ENCODE data around the gene CFHR5. TPM values are rescaled to one million over a fixed set of nuclear protein-coding genes. Genes with fewer than 3 reads are reported as not detected.
"Not testable (repeated sequence)": the region's sequence is repeated elsewhere in the genome, so short reads cannot be mapped to it uniquely, and the experiment has no call there.

CFHR5 gene
- total RNA-seq (not detected in 2 replicates), polyA plus RNA-seq (not detected in 2 replicates), polyA minus RNA-seq (not detected in 2 replicates), Bru-seq, nascent RNA (percentile 2 among the genes with signal in this experiment), BruChase-seq, experiment 1, labeled RNA remaining after a 6-hour chase (not detected), BruChase-seq, experiment 2, labeled RNA remaining after a 2-hour chase (not detected)
- polyA plus RNA-seq (2011; cell fraction: cytosol; rRNA removed), result not detected in 2 replicates
- not detected in 2 replicates for polyA plus RNA-seq (2011; cell fraction: nucleus; rRNA removed)
- polyA plus RNA-seq (2012), result not detected in 2 replicates
- not detected for polyA minus RNA-seq (2011; cell fraction: cytosol; rRNA and poly(A)+ RNA removed)
- not detected in 2 replicates for polyA minus RNA-seq (2011; cell fraction: nucleus; rRNA and poly(A)+ RNA removed)
- long read RNA-seq, result 0 reads

DNA sequence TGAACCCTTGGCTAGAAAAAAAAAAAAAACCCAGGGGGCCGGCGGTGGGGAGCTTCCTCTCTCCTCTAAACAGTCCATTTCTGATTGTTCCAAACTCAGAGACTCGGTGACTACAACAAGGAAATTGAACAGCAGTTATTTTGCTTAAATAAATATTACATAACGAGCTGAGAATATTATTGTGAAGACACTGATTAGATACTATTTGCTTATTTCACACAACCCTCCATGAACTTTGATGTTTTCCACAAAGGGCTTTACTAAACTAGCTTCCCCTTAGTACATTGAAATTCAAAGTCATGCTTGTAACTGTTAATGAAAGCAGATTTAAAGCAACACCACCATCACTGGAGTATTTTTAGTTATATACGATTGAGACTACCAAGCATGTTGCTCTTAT lies at the start of gene CFHR5:
CFHR5 (plus strand) TSS at position 279 of the 400 bp plus-strand sequence; CDS start at position 388, 109 bp downstream.
- no peak within 1 kb of the TSS for H3K9ac ChIP-seq (replicated peaks; ENCODE audit: extremely low read depth, insufficient read depth, low read length)
- BruUV-seq (replicated peaks), result no TSS peak
- intact Hi-C loops (cut with micrococcal nuclease), result no loop called here

DNA sequence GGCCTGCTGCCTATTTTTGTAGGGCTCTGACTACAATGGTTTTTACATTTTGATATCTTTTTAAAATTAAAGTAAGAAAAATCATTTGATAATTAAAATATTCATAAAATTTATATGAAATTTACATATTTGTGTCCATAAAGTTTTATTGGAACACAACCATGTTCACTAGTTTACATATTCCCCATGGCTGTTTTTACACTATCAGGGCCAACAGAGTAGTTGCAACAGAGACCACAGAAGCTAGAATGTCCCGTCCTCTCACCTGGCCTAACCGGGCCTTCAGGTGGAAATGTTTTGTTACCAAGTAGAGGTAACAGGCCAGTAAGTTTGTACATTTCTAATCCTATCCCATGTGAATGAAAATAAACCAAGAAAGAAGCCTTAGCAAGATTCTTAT lies 44.5 kb upstream of the CFHR5 start:
- DNase-seq (ENCODE audit: low read depth, low spot score); H3K79me2 ChIP-seq (ENCODE audit: control insufficient read depth, insufficient read depth, low read length); intact Hi-C loops (cut with micrococcal nuclease); FAIRE-seq; H3K9me1 ChIP-seq (replicated peaks; ENCODE audit: control insufficient read depth, extremely low read depth, insufficient read depth, low read length); CTCF ChIA-PET; H3K9ac ChIP-seq (replicated peaks; ENCODE audit: extremely low read depth, insufficient read depth, low read length); H3K9me3 ChIP-seq (replicated peaks; ENCODE audit: control insufficient read depth, insufficient read depth, low read length); H3K4me2 ChIP-seq (ENCODE audit: insufficient read depth, low read length); H3K27me3 ChIP-seq (ENCODE audit: control insufficient read depth in 2 of 2, insufficient read depth in 2 of 2, low read length in 2 of 2); H4K20me1 ChIP-seq (replicated peaks; ENCODE audit: control insufficient read depth, extremely low read depth, insufficient read depth, low read length); dilution Hi-C loops (cut with MboI; ENCODE audit: extremely low pct_ligation_motif_present, low sequenced_read_pairs); H3K4me1 ChIP-seq (ENCODE audit: control insufficient read depth, extremely low read depth, insufficient read depth, low read length); H3K4me3 ChIP-seq (replicated peaks in 1 of 3; ENCODE audit: insufficient read depth in 1 of 3, low read depth in 1 of 3, low read length in 3 of 3); H3K36me3 ChIP-seq (ENCODE audit: control insufficient read depth in 2 of 2, extremely low read depth in 1 of 2, insufficient read depth in 2 of 2, low read length in 2 of 2); POLR2A ChIA-PET; H2AFZ ChIP-seq (ENCODE audit: low read depth, low read length); H3K27ac ChIP-seq (ENCODE audit: insufficient read depth, low read depth, low read length); BruUV-seq (replicated peaks): not testable (repeated sequence)

More for the DNA sequence above, at the start of gene CFHR5:
- dilution Hi-C loops (cut with MboI; ENCODE audit: extremely low pct_ligation_motif_present, low sequenced_read_pairs), result no loop called here
- ChIA-PET CTCF (interaction anchor here (0.7 to 1.1 kb wide), 2 partner anchors 17 to 29 kb away, joined by 3 read pairs; no protein-coding TSS in a partner anchor), POLR2A (no interaction called here)
- DNase-seq (ENCODE audit: low read depth, low spot score) (no peak), FAIRE-seq (no peak)
- H2AFZ ChIP-seq (ENCODE audit: low read depth, low read length), result no peak within 1 kb of the TSS
- no peaks in the 10 kb centered on the region for H3K9me1 ChIP-seq (replicated peaks; ENCODE audit: control insufficient read depth, extremely low read depth, insufficient read depth, low read length)
- no peaks in the 10 kb centered on the region for H3K36me3 ChIP-seq (ENCODE audit: control insufficient read depth in 2 of 2, extremely low read depth in 1 of 2, insufficient read depth in 2 of 2, low read length in 2 of 2)
- no peak within 1 kb of the TSS for H3K4me3 ChIP-seq (replicated peaks in 1 of 3; ENCODE audit: insufficient read depth in 1 of 3, low read depth in 1 of 3, low read length in 3 of 3)
- no peaks in the 10 kb centered on the region for H4K20me1 ChIP-seq (replicated peaks; ENCODE audit: control insufficient read depth, extremely low read depth, insufficient read depth, low read length)
- no peak within 1 kb of the TSS for H3K4me2 ChIP-seq (ENCODE audit: insufficient read depth, low read length)
- H3K9me3 ChIP-seq (replicated peaks; ENCODE audit: control insufficient read depth, insufficient read depth, low read length), result no peaks in the 10 kb centered on the region
- TF ChIP-seq, protein P1, sequence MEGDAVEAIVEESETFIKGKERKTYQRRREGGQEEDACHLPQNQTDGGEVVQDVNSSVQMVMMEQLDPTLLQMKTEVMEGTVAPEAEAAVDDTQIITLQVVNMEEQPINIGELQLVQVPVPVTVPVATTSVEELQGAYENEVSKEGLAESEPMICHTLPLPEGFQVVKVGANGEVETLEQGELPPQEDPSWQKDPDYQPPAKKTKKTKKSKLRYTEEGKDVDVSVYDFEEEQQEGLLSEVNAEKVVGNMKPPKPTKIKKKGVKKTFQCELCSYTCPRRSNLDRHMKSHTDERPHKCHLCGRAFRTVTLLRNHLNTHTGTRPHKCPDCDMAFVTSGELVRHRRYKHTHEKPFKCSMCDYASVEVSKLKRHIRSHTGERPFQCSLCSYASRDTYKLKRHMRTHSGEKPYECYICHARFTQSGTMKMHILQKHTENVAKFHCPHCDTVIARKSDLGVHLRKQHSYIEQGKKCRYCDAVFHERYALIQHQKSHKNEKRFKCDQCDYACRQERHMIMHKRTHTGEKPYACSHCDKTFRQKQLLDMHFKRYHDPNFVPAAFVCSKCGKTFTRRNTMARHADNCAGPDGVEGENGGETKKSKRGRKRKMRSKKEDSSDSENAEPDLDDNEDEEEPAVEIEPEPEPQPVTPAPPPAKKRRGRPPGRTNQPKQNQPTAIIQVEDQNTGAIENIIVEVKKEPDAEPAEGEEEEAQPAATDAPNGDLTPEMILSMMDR (IDR thresholded peaks at IDR 0.05; ENCODE audit: extremely low read depth in 1 of 2, insufficient read depth in 1 of 2, low read depth in 1 of 2, low read length in 2 of 2), result no peak
- TF ChIP-seq FOS (IDR thresholded peaks at IDR 0.05; ENCODE audit: borderline replicate concordance, insufficient read depth, low read length) (no peak), EZH2 (IDR thresholded peaks at IDR 0.05; ENCODE audit: borderline replicate concordance, low read depth, low read length, severe bottlenecking) (no peak), MYC (IDR thresholded peaks at IDR 0.05; ENCODE audit: low read depth, low read length) (no peak), POLR2AphosphoS5 (IDR thresholded peaks at IDR 0.05; ENCODE audit: insufficient read depth, low read depth, low read length) (no peak), JUN (IDR thresholded peaks at IDR 0.05; ENCODE audit: borderline replicate concordance, insufficient read depth, insufficient read length, low read depth) (no peak), GATA2 (IDR thresholded peaks at IDR 0.05; ENCODE audit: insufficient read depth, insufficient read length, low read depth, low read length) (no peak), POLR2A (IDR thresholded peaks at IDR 0.05; ENCODE audit: low read depth, low read length) (no peak)
- TF ChIP-seq, protein P2, sequence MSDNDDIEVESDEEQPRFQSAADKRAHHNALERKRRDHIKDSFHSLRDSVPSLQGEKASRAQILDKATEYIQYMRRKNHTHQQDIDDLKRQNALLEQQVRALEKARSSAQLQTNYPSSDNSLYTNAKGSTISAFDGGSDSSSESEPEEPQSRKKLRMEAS (IDR thresholded peaks at IDR 0.05; ENCODE audit: insufficient read depth, insufficient read length), result no peak
- H3K27me3 ChIP-seq (ENCODE audit: control insufficient read depth in 2 of 2, insufficient read depth in 2 of 2, low read length in 2 of 2), result no peaks in the 10 kb centered on the region
- no peaks in the 10 kb centered on the region for H3K4me1 ChIP-seq (ENCODE audit: control insufficient read depth, extremely low read depth, insufficient read depth, low read length)
- H3K79me2 ChIP-seq (ENCODE audit: control insufficient read depth, insufficient read depth, low read length), result no peaks in the 10 kb centered on the region
- H3K27ac ChIP-seq (ENCODE audit: insufficient read depth, low read depth, low read length), result no peak within 1 kb of the TSS
